ENCODE data around the gene PLD4.

The PLD4 gene

DNA sequence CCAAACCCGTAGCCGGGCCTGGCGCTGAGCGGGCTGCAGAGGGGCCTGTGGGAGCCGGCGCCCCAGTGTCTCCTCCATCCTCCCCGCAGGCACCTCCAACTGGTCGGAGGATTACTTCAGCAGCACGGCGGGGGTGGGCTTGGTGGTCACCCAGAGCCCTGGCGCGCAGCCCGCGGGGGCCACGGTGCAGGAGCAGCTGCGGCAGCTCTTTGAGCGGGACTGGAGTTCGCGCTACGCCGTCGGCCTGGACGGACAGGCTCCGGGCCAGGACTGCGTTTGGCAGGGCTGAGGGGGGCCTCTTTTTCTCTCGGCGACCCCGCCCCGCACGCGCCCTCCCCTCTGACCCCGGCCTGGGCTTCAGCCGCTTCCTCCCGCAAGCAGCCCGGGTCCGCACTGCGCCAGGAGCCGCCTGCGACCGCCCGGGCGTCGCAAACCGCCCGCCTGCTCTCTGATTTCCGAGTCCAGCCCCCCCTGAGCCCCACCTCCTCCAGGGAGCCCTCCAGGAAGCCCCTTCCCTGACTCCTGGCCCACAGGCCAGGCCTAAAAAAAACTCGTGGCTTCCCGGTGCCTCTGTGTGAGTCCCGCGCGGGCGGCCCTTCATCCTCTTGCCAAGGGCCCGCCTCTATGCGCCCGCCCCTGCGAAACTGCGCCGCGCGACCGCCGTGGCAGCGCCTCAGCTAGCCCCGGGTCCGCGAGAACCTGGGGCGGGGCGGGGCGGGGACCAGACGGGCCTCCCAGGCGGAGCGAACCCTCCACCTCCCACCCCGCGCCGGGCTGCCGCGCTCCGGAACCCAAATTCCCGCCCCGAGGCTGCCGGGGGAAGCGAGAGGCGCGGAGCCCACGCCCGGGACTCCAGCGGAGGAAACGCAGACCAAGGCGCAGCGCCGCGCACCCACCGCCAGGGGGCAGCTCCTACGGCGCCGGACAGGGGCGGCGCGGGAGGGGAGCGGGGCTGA, 8.3 kb downstream of the PLD4 start:
- peak overlapping the region; percentile 45 for H3K4me3 ChIP-seq (replicated peaks; ENCODE audit: low read depth, low read length)
- DNase-seq (ENCODE audit: low read depth): peak; percentile 80
- TF ChIP-seq, protein P1, sequence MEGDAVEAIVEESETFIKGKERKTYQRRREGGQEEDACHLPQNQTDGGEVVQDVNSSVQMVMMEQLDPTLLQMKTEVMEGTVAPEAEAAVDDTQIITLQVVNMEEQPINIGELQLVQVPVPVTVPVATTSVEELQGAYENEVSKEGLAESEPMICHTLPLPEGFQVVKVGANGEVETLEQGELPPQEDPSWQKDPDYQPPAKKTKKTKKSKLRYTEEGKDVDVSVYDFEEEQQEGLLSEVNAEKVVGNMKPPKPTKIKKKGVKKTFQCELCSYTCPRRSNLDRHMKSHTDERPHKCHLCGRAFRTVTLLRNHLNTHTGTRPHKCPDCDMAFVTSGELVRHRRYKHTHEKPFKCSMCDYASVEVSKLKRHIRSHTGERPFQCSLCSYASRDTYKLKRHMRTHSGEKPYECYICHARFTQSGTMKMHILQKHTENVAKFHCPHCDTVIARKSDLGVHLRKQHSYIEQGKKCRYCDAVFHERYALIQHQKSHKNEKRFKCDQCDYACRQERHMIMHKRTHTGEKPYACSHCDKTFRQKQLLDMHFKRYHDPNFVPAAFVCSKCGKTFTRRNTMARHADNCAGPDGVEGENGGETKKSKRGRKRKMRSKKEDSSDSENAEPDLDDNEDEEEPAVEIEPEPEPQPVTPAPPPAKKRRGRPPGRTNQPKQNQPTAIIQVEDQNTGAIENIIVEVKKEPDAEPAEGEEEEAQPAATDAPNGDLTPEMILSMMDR (IDR thresholded peaks at IDR 0.05; ENCODE audit: low read length, missing control alignments): peak; percentile 42

DNA sequence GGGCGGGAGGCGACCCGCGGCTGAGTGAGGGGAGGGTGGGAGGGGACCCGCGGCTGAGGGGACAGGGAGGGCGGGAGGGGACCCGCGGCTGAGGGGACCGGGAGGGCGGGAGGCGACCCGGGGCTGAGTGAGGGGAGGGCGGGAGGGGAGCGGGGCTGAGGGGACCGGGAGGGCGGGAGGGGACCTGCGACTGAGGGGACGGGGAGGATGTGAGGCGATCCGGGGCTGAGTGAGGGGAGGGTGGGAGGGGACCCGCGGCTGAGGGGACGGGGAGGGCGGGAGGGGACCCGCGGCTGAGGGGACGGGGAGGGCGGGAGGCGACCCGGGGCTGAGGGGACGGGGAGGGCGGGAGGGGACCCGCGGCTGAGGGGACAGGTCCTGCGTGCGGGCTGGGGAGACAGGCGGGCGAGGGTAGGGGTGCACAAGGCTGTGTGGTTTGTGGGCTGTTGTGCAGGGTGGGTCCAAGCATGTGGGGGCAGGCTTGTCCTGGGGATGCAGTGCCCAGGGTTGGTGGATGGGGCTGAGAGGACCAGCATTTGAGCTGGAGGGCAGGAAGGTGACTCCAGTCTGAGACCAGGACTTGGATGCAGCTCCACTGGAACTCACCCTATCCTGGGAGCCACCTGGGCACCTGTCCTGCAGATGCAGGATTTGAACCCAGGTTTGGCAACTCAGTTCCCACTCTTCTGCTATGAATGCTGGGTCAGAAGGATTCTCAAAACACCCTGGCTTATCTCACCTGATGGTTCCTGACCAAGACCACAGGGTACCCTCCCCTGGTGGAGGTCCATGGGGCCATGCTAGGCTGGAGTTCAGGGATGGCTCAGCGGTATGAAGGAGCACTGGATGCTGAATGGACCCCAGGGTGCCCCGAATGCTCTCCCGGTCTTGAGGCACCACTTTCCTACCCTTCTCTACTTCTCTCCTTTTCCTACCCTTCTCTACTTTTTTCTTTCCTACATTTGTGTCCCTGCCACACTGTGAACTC, 9.4 kb downstream of the PLD4 start:
- TF ChIP-seq, protein P1 (IDR thresholded peaks at IDR 0.05; ENCODE audit: low read length, missing control alignments): no peak
- no peak for DNase-seq (ENCODE audit: low read depth)
- no peak overlapping the region for H3K4me3 ChIP-seq (replicated peaks; ENCODE audit: low read depth, low read length)

DNA sequence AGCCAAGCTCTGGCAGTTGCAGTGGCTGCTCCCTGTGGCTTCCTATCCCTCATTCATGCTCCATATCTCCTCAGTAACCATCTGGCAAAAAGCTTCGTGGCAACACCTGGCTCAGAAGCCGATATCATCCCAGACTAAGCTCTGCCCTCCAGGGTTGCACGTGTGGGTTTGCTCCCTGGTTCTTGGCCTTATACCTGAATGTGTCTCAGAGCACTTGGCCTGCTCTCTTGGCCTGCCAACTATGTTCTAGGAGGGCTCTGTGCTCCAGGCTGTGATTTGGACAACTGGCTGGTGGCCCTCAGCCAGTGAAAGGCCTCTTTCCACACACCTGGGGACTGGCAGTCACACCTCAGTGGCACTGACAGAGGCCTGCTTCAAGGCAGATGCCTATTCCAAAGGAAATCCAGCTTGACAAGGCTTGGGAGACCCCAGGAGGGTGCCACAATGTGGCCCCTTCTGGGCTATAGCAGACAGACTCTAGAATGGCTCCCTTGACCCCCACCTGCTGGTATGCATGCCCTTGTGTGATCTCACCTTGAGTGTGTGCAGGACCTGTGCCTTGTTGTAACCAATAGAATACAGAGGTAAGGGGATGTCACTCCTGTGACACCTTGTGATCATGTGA, 10.5 kb downstream of the PLD4 start:
- TF ChIP-seq, protein P1 (IDR thresholded peaks at IDR 0.05; ENCODE audit: low read length, missing control alignments): no peak
- DNase-seq (ENCODE audit: low read depth): no peak
- H3K4me3 ChIP-seq (replicated peaks; ENCODE audit: low read depth, low read length): no peak overlapping the region

DNA sequence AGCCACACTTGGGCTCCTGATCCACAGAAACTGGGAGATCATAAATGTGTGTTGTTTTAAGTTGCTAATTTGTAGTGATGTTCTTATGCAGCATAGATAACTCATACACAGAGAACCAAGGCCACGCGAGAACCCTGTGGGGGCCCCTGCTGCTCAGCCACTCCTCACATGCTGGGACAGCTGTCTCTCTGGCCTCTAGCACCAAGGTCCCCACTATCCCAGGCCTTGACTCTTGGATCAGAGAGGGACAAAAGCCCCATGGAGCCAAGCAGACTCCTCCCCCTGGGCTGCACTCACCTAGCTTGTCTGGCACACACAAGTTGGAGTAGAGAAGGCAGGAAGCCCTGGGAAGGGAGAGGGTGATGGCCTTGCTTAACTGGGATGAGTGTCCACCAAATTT, 11.3 kb downstream of the PLD4 start:
- no peak for DNase-seq (ENCODE audit: low read depth)
- TF ChIP-seq, protein P1 (IDR thresholded peaks at IDR 0.05; ENCODE audit: low read length, missing control alignments): no peak
- H3K4me3 ChIP-seq (replicated peaks; ENCODE audit: low read depth, low read length): no peak overlapping the region

DNA sequence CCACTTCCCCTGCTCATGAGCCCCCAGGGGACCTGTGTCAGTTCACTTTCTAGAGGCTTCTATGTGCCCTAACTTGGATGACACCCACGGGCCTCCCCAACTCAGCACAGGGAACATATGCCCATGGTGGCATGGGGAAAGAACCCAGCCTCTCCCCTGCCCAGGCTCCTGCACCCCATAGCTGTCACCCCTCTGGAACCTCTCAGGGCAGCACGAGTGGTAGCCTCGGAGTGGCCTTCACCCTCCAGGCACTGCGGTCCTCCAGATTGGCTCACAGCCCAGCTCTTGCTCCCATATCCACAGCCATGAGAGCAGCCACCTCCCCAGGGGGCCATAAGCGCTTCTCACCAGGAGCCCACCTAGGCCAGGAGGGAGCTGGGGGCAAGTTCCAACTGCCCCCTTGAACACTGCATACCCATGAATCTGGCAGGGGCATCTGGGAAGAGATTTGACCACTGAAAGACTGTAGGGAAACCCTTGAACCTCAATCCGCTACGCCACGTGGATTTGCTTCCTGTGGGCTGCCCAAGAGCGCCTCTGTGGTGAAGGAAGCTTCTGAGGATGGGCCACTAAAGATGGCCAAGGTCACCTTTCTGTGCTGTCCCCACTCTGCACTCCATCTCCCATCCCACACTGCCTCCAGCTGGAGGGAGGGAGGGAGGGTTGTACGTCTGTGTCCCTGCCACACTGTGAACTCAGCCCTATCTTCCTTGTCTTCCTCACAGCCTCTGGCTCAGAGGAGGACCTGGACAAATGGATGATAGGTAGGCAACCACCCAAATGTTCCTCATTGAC, 11.9 kb downstream of the PLD4 start:
- TF ChIP-seq, protein P1 (IDR thresholded peaks at IDR 0.05; ENCODE audit: low read length, missing control alignments): no peak
- no peak overlapping the region for H3K4me3 ChIP-seq (replicated peaks; ENCODE audit: low read depth, low read length)
- no peak for DNase-seq (ENCODE audit: low read depth)

DNA sequence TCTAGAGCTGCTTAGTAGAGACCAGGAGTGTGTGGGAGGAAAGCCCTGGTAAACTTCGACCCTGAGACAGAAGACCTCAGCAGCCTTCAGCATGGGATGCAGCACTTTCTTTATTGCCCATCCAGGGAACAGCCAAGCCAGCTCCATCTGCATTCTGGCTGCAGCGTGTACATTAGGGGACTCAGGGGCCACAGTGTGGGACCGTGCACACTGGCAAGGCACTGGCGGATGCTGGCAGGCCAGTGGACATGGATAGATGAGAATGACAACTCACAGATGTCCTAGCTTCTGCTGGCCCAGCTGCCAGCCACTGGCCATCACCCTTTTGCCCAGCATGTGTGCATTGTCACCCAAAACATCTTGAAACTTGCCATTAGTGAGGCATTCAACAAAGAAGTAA, 12.5 kb downstream of the PLD4 start:
- DNase-seq (ENCODE audit: low read depth): no peak
- no peak overlapping the region for H3K4me3 ChIP-seq (replicated peaks; ENCODE audit: low read depth, low read length)

More for the DNA sequence above, 12.5 kb downstream of the PLD4 start:
- TF ChIP-seq, protein P1 (IDR thresholded peaks at IDR 0.05; ENCODE audit: low read length, missing control alignments): no peak
